HG02884 (cell line): ENCODE data around the gene GAP43.
A peak's percentile ranks its signal among the peaks of the same experiment; 100 is the strongest.

ENCODE experiments used
- ATAC-seq: cut with Tn5 transposase; IDR thresholded peaks from one replicate; pipeline ENCODE4 v1.9.1; 2021; ENCODE audit warnings: mild to moderate bottlenecking, moderate library complexity; ENCODE audit not compliant: unreplicated experiment

Gene GAP43, protein sequence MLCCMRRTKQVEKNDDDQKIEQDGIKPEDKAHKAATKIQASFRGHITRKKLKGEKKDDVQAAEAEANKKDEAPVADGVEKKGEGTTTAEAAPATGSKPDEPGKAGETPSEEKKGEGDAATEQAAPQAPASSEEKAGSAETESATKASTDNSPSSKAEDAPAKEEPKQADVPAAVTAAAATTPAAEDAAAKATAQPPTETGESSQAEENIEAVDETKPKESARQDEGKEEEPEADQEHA

DNA sequence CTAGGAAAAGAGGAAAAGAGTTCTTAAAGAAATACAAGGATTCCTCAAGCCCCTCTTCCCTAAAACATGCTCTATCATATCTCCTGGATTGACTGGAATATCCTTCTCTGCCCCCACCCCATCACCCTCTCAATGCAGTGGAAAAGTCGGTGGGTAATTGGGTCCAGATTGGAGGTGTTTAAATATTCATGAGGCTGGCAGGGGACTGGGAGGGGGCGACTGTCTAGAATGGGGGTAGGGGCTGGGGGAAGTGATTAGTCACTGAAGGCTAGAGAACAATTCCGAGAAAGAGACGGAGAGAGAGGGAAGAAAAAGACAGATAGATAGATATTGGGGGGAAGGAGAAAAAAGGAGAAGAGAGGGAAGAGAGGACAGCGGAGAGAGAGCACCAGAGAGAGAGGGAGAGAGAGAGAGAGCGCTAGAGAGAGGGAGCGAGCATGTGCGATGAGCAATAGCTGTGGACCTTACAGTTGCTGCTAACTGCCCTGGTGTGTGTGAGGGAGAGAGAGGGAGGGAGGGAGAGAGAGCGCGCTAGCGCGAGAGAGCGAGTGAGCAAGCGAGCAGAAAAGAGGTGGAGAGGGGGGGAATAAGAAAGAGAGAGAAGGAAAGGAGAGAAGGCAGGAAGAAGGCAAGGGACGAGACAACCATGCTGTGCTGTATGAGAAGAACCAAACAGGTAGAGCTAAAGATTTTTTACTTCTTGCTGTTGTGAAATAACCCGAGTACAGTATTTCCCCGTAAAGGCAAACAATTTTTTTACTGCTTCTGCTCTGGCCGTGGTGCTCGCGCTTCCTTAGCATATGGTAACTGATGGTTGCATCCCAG, at the start of gene GAP43:
GAP43 (plus strand) TSS at position 467 of the 825 bp plus-strand sequence; CDS start at position 647, 180 bp downstream.
- no peak for ATAC-seq

DNA sequence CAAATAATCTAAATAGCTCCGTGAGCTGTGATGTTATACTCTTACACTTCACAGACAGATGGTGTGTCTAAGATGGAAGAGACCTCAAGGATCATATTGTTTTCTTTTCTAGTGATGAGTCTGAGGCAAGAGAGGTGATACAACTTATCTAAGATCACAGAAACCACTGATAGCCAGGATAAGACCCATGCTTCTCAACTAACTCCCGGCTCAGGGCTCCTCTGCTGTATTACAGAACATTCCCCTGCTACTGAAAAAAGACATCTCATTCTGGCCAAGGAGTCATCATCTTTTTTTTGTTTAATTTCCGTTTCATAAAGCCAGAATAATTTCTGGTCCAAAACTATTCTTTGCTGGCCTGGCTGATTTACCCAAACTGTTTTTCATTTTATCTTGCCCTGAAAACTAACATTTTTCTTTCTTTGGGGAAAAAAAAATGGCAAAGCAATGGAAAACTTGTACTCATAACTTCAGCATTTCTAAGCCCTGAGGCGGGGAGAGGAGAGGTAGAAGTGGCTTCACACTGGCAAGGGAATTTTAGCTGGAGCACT, 46.9 kb upstream of the GAP43 start:
- ATAC-seq: no peak

DNA sequence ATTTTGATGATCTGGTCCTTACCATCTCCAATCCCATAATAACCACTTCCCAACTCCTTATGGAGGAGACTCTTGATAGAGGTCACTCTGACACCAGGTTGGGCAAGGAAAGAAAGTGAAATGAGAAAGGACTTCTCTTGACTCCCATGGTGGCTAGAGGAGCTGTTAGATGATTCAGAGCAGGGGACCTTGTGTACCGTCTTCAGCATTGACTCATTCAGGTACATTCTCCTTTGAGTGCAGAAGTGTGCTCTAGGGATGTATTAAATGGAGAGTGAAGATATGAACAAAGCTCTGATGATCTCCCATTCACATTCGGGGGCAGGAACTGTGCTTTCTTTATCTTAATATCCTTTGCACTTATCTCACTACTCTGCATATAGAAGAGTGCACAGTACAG, 46.3 kb upstream of the GAP43 start:
- ATAC-seq: no peak

DNA sequence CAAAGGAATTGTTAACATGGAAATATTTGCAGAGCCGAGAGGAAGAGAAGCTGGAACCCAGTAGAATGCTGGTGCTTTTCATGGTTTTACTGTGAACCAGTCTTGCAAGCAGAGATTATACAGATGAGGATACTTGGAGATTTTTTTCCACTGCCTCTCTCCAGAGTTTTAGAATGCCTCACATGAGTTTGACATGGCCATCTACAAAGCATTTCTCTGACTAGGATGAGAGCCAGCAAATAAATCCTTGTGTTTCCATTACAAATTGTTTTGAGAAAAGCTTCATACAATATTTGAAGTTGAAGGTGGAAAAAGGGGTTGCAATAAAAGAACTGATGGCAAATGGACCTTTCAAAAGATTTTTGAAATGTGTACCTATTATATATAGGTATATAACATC, 45.0 kb upstream of the GAP43 start:
- no peak for ATAC-seq

DNA sequence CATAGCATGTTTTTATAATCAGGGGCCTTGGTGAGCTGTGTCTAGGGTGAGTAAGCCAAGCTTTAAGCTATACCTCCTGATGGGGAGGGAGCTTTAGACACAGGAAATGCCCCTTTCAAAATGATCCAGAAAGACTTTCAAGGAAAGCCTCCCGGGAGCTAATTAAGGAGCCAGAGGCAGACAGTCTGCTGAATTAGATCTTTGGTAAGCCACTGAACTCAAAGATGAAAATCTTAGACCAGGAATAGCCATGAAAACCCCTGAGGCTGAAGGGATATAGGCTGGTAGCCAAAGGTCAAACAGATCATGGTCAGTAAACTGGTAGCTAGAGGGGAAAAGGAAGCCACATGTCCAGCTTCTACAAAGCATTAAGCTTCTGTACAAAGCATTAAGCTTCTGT, 42.7 kb upstream of the GAP43 start:
- no peak for ATAC-seq

DNA sequence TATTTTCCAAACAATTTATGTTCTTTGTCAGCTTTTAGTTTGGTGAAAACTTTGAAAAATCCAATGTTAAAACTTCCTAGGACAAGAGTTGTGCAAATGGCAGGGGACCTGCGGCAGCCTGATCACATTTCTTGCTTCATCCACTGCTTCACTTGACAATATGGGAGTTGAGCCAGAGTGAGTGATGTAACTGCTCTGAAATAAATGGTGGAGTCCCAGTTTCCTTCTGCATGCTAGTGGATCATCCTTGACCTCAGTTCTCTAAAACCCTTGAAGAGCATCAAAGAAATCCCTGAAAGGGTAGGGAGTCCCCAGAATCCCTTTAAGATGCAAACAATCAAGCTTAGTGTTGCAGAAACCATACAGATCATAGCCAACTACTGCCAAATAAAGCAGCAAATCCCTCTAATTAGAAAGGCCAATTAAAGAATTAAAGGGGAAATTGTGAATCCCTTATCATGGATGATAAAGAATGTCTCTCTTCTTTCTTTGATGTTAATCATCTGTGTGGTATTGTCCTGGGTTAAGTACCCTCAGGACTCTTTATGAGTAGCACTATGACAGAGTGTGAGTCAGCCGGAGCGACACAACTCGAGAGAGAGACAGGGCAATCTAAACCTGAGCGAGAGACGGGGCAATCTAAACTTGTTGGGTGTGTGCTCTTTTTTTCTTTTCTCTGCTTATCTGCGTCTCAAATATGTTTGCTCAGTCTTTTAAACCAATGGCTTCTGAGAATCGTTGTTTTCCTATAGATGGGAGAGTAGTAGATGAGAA, 41.8 kb upstream of the GAP43 start:
- ATAC-seq: no peak

DNA sequence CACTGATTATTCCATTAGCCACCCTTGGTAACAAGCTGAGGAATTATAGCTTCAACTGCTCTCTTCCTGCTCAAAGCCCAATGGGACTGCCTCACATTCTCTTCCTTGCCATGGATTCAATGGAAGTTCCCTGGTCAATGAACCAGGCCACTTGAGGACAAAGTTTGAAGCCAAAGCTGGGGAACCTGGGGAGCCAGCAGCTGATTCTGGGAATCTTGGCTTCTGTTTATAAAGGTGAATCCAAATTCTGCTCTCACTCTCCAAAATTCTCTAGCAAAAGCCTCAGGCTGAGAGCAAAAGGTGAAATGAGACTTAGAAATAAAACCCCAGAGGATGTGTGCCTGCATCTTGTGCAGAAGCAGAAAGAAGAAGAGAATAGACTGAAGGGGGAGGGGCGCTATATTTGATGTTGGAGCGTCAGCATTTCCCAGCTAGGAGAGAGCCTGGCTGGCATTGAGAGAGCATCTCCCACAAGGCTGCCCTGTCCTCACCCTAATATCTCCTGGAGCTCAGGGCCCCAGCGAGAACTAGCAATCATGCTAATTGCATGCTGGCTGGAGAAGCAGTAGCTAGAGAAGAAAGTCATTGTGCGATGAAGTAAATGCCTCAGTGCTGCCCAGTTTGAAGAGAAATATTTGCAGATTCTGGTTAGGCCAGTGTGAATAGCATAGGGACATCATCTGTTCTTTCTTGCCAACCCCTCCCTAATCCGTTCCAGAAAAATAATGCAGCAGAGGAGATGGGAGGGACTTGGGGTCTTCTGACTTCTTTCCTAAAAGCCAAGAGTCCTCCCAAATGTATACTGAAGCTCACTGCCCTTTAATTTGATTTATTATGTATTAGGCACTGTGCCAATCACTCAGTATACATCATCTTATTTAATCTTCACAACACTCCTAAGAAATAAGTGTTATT, 34.9 kb upstream of the GAP43 start:
- ATAC-seq: no peak

DNA sequence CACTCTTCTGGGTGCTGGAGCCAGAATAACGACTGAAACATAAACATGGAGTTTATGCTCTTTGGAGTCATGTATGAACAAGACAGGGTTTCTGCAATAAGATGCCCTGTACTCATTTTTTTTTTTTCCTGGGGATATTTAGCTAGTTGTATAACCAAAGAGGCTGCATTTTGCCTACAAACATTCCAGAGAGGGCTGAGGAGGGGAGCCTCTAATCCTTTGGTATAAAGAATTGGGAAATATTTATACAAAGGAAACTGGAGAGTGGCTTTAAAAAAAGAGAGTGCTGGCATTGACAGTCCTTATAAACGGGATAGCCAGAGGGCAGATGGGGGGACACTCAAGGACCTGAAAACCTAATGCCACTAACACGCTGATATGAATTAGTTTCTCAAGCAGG, 32.4 kb upstream of the GAP43 start:
- ATAC-seq: no peak

DNA sequence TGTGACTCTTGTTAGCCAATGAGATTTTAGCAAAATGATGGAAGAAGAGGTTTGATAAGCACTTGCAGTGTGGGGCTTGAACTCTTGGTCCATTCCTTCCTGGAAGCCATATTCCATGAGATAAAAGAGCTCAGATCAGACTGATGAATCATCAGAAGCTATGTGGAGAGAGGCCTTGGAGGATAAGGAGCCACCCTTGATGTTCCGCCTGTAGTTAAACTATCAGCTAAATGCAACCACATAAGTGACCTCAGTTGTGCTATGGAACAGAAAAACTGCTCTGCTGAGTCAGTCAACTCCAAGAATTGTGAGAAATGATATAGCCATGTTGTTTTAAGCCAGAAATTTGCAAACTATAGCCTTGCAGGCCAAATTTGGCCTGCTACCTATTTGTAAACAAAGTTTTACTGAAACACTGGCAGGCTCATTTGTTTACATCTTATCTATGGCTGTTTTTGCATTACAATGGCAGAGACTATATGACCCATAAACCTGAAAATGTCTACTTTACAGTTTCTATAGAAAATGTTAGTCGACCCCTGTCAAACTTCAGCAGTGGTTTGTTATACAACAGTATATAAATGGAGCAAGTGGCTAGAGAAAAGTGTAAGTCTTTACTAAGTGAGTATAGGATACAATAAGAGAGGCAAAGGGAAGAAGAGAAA, 27.6 kb upstream of the GAP43 start:
- no peak for ATAC-seq

DNA sequence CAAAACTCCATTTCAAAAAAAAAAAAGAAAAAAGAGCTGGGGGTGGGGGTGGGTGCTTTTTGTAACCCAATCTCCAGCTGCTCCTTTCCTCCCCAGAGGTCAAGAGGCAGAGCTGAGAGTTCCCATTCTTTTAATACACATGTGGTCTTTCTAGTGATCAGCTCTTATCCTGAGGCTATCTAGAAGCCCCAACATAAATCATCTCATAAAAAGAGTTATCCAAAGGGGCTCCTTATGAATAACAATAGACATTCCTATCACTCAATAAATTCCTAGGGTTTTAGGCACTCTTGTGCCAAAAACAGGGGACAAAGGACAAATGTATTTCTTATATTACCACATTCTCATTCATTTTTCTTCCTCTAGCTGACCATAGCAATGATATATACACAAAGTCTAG, 25.1 kb upstream of the GAP43 start:
- ATAC-seq: no peak

DNA sequence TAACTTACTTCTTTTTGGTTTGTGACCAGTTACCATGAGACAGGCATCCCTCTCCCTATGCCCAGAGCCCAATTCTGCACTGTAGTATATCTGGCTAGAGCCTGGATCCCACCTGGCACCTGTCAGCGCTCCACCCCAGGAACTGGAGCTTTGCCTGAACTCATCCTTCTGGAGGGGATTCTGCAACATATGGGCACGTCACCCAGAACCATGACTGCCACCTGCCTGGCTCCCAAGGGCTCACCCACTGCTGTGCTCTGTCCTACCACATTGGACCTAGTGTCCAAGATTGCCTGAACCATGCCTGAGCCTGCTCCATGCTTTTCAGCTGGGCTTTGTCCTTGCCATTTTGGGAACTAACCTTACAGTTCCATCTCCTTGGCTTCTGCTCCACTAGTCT, 21.1 kb upstream of the GAP43 start:
- no peak for ATAC-seq

DNA sequence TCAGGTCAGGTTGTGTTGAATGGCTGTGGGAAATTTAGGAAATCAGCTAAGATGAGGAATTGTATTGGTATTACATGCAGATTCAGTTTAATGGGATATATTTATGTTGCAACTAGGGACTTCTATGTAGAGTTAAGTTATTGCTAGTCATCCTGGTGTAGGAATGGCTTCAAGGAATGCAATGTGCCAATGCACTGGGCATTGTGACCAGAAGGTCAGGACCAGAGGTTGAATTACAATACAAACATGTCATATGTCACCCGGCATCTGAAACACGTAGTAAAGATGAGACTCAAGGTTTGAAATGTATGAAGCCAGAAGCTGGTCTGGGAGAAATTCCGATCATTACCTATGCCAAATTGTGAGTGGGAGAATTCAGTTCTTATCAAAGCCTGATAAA, 11.7 kb upstream of the GAP43 start:
- no peak for ATAC-seq

DNA sequence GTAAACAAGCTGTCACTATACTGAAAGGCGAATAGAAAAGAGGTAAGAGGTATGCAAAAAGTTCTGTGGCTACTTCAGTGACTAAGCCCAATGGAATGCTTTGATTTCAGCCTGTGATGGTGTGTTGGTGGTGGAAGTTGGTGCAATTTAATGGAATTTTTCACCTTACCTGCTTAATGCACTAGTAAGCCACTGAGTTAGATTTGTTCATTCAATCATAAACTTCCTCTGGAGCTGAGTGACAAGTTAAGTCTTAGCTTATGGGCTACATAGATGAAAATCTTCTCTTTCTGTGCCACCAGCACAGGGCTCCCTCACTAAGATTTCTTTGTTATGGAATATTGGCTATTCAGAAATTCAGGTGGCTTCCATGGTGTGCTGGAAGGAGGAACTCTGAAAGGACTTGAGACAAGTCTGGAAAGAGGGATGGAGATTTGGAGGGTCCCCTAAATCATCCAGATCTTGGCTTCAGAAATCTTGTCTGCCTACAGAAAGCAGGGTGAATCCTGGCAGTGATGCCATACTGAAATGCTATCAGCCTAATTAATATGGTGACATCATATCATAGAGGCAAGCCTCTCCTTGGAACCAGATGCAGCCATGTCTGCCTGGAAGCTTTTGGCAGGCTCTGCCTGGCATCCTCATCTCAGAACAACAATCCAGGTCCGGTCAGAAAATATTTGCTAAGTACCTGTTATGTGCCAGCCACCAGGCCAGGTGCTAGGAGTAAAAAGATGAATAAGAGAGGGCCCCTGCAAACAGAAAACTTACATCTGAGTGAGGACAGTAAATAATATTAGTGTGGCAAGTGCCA, 8.1 kb upstream of the GAP43 start:
- ATAC-seq: no peak

DNA sequence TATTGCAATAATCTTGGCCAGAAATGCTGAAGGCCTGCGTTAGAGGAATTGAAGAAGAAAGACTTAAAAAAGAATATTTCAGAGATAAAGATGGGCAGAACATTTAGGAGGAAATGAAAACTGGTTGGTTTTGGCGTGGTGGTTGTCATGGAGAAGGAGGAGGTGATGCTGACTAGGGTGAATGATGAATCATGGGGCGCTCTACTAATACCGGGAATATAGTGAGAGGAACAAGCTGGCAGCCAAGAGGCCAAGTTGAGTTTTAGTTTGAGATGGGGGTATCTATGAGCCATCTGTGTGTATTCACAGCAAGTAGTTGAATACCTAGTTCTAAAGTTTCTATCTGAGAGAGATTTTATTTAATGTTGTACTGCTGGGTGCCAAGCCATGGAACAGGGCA, 6.8 kb upstream of the GAP43 start:
- peak; percentile 66 for ATAC-seq

DNA sequence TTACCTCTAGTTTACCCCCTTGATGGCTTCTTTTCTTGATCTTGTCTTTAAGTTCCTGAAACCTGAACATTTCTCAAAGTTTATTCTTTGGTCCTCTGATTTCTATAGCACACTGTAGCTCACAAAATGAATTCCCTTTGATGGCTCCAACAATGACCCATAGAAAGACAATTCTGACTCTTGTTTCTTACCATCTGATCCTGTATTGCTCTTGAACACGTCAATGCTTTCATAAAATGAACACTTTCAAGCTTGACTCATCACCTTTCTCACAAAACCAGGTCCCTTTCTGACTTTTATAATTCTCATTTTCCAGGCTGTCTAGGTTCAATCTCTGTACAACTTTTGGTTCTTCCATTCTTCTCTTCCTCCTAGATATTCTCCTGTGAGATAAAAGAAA, 5.7 kb upstream of the GAP43 start:
- ATAC-seq: no peak

DNA sequence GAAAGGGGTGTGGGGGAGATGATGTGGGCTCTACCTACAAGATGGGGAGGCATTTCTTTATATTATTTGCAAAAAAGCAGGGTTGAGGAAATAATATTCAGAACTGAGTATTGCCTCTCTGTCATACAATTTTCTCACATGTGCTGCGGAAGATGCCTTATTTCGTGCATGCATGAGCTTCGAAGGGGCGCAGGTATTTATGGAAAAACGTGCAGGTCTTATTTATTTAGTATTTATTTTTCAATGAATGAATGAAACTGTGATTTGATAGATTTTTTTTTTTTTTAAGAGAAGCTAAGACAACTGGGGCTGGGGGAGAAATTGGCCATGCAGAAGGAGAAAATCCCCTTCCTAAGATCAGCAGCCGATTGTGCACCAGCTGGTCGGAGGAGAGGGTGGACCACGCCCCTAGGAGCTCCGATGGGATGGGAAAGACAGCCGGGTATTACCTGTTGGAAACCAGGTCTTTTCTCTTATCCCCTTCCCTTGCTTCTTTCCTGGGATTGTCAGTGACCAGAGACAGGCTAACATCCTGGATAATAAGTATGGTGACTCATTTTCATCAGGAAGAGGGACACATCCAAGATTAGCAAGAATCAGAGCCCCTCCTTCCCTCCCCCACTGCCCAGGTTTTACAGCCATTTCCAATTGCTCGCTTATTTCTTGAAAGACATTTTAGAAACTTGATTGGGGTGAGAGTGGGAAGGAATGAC, 875 bp downstream of the GAP43 start:
- ATAC-seq: no peak

DNA sequence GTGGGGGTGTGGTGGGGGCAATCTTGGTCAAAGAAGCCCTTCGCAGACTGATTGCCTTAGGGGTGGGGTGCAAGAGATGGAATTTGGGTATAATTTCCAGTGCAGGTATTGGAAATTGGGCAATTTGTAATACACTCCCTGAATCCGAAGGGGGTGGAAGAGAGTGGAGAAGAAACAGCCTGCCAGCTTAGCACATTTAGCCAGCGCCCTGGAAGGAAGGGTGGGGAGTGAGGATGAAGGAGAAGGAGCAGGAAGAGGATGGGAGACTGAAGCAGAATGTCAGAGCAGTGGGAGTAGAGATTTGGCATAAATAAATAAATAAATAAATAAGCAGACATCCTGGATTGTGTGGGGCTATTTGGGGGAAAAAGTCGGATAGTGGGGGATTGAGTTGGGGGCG, 1.6 kb downstream of the GAP43 start:
- ATAC-seq: no peak

DNA sequence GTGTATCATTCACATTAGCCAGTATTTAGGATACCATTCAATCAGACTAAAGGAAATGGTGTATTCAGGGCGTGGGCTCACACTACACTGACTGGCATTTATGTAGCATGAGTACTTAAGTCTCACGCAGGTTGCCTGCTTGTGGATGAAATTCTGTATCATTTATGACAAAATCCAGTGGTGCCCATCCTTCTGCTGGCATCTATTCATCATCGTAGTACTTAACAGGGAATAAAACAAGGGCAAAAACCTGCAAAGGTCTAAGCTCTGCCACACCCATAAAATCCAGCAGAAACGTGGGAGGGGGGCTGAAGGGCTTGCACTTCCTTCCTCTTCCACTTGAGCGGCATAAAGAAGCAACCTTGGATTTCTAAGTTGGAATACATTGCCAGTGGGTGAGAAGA, 2.7 kb downstream of the GAP43 start:
- no peak for ATAC-seq
